ENCODE data around the gene SLC35A4. TPM values are rescaled to one million over a fixed set of nuclear protein-coding genes. Genes with fewer than 3 reads are reported as not detected.

The SLC35A4 gene
- total RNA-seq, 2 experiments from 2014 or later, result 72.9 to 73.6 TPM

- peaks cover 24% of the 10 kb centered on the region for H3K4me1 Mint-ChIP-seq (ENCODE audit: low read depth)
- H3K4me3 Mint-ChIP-seq, result no peak overlapping the region
- peaks cover 48% of the 10 kb centered on the region for H3K36me3 Mint-ChIP-seq (ENCODE audit: low read depth)
- intact Hi-C loops (cut with micrococcal nuclease), result loop anchor here (5.0 kb wide), 1 partner anchor 92 kb away; the partner anchor contains the start of gene TMCO6
- H3K9me3 Mint-ChIP-seq, result no peaks in the 10 kb centered on the region
- no peak for DNase-seq
- ChIA-PET CTCF (interaction anchor here (0.6 to 4.0 kb wide), 2 partner anchors 36 to 89 kb away, joined by 3 to 16 read pairs; no protein-coding TSS in a partner anchor), POLR2A (interaction anchor here (2.8 kb wide), 1 partner anchor 97 kb away, joined by 10 read pairs; no protein-coding TSS in a partner anchor)
- H3K27ac Mint-ChIP-seq, result no peak overlapping the region
- H3K27me3 Mint-ChIP-seq, result no peaks in the 10 kb centered on the region
- no peak for ATAC-seq
- TF ChIP-seq, protein P1, sequence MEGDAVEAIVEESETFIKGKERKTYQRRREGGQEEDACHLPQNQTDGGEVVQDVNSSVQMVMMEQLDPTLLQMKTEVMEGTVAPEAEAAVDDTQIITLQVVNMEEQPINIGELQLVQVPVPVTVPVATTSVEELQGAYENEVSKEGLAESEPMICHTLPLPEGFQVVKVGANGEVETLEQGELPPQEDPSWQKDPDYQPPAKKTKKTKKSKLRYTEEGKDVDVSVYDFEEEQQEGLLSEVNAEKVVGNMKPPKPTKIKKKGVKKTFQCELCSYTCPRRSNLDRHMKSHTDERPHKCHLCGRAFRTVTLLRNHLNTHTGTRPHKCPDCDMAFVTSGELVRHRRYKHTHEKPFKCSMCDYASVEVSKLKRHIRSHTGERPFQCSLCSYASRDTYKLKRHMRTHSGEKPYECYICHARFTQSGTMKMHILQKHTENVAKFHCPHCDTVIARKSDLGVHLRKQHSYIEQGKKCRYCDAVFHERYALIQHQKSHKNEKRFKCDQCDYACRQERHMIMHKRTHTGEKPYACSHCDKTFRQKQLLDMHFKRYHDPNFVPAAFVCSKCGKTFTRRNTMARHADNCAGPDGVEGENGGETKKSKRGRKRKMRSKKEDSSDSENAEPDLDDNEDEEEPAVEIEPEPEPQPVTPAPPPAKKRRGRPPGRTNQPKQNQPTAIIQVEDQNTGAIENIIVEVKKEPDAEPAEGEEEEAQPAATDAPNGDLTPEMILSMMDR (IDR thresholded peaks at IDR 0.05), result no peak
Measured at GRCh38 chr5:140545606-140546005, 19.0 kb upstream of the SLC35A4 start.

- H3K4me3 Mint-ChIP-seq, result peak overlapping the region; percentile 89
- POLR2A ChIA-PET, result interaction anchor here (0.8 to 3.5 kb wide), 16 partner anchors 9 to 145 kb away, joined by 3 to 38 read pairs (median 8); partner anchors contain the start of genes ANKHD1, APBB3, CD14 and HARS1
- H3K4me1 Mint-ChIP-seq (ENCODE audit: low read depth), result peaks cover 38% of the 10 kb centered on the region
- TF ChIP-seq, protein P1 (IDR thresholded peaks at IDR 0.05), result no peak
- ATAC-seq (no peak), DNase-seq (no peak)
- CTCF ChIA-PET, result interaction anchor here (0.6 to 4.0 kb wide), 16 partner anchors 8 to 175 kb away, joined by 3 to 16 read pairs (median 4); partner anchors contain the start of genes APBB3, CD14, SLC35A4 and SRA1
- no peaks in the 10 kb centered on the region for H3K9me3 Mint-ChIP-seq
- H3K27ac Mint-ChIP-seq, result peak overlapping the region; percentile 98
- intact Hi-C loops (cut with micrococcal nuclease), result loop anchor here (5.0 kb wide), 1 partner anchor 90 kb away; the partner anchor contains the start of gene TMCO6
- H3K27me3 Mint-ChIP-seq, result no peaks in the 10 kb centered on the region
- H3K36me3 Mint-ChIP-seq (ENCODE audit: low read depth), result peaks cover 49% of the 10 kb centered on the region
Measured at GRCh38 chr5:140546851-140547507, 17.6 kb upstream of the SLC35A4 start.

GRCh38 chr5:140547508-140548299, 16.9 kb upstream of the SLC35A4 start, which contains the start of gene EIF4EBP3:
Gene EIF4EBP3, plus strand, starts transcription at chr5:140547662. Its CDS starts 76 bp downstream, at chr5:140547738.
- TF ChIP-seq, protein P1 (IDR thresholded peaks at IDR 0.05), result peak; percentile 84
- DNase-seq, result peak; percentile 94
- intact Hi-C loops (cut with micrococcal nuclease), result loop anchor here (5.0 kb wide), 1 partner anchor 90 kb away; the partner anchor contains the start of gene TMCO6
- Mint-ChIP-seq H3K27ac (peak within 1 kb of the TSS; percentile 98), H3K9me3 (no peaks in the 10 kb centered on the region), H3K4me3 (peak within 1 kb of the TSS; percentile 89), H3K4me1 (ENCODE audit: low read depth) (peaks cover 41% of the 10 kb centered on the region), H3K27me3 (no peaks in the 10 kb centered on the region), H3K36me3 (ENCODE audit: low read depth) (peaks cover 48% of the 10 kb centered on the region)
- ATAC-seq, result peak; percentile 97
- ChIA-PET CTCF (interaction anchor here (0.6 to 4.0 kb wide), 17 partner anchors 9 to 175 kb away, joined by 3 to 16 read pairs (median 4); partner anchors contain the start of genes APBB3, CD14, HARS1 and HARS2), POLR2A (interaction anchor here (0.8 to 3.5 kb wide), 17 partner anchors 8 to 146 kb away, joined by 3 to 38 read pairs (median 7); partner anchors contain the start of genes ANKHD1, APBB3, CD14 and HARS1)

DNA sequence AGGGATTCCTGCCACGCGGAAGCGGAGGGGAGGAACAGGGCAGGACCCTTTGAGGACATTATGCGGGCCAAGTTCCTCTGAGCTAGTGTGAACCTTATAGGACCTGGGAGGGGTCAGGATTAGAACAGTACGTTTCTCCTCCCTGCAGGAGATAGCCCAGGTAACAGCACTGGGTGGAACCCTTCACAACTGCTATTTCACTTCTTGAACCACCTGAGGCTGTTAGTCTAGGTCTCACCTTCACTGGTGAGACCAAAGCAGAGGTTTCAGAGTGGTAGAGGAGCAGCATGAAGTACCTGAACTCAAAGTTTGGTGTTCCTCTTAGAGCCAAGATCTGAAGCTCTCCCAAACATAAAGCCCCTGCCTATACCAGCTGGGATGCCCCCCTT, 16.3 kb upstream of the SLC35A4 start:
- peaks cover 47% of the 10 kb centered on the region for H3K4me1 Mint-ChIP-seq (ENCODE audit: low read depth)
- no peaks in the 10 kb centered on the region for H3K27me3 Mint-ChIP-seq
- TF ChIP-seq, protein P1 (IDR thresholded peaks at IDR 0.05), result no peak
- ChIA-PET CTCF (interaction anchor here (1.1 to 4.0 kb wide), 12 partner anchors 10 to 143 kb away, joined by 3 to 16 read pairs (median 6); partner anchors contain the start of genes APBB3, HARS1, HARS2 and SLC35A4), POLR2A (interaction anchor here (0.9 to 3.5 kb wide), 12 partner anchors 8 to 146 kb away, joined by 3 to 38 read pairs (median 9); partner anchors contain the start of genes ANKHD1, APBB3, CD14 and HARS1)
- peak overlapping the region; percentile 89 for H3K4me3 Mint-ChIP-seq
- peak overlapping the region; percentile 98 for H3K27ac Mint-ChIP-seq
- intact Hi-C loops (cut with micrococcal nuclease), result loop anchor here (5.0 kb wide), 1 partner anchor 89 kb away; the partner anchor contains the start of gene TMCO6
- H3K9me3 Mint-ChIP-seq, result no peaks in the 10 kb centered on the region
- H3K36me3 Mint-ChIP-seq (ENCODE audit: low read depth), result peaks cover 50% of the 10 kb centered on the region
- peak; percentile 2 for ATAC-seq
- no peak for DNase-seq

All from activated CD8-positive, alpha-beta T cell treated with anti-CD3 and anti-CD28 coated beads for 36 hours (primary cell).